Naive thymus-derived CD8-positive, alpha-beta T cell (primary cell): Measurements from ENCODE around the gene KRTAP5-9. TPM values are rescaled to one million over a fixed set of nuclear protein-coding genes. Genes with fewer than 3 reads are reported as not detected.
A peak's percentile ranks its signal among the peaks of the same experiment; 100 is the strongest.
"Not testable (repeated sequence)": the region's sequence is repeated elsewhere in the genome, so short reads cannot be mapped to it uniquely, and the experiment has no call there.

ENCODE experiments used
- ATAC-seq, 2 donors: fragments of 150-1000 bp; cut with Tn5 transposase in 1 of 2; sonication (Bioruptor Pico), chemical (Tn5 transposase) in 1 of 2; 1 replicate in 1 of 2; 2 replicates in 1 of 2; pipeline ENCODE4 v1.10.0; 2021; ENCODE audit warnings: mild to moderate bottlenecking in 2 of 2, moderate library complexity in 2 of 2
- POLR2A ChIA-PET: fragments of 350-600 bp; sonication (Branson Sonifier 250); formaldehyde crosslinking; loops from one replicate; lab custom pipeline; 2021; ENCODE audit warnings: antibody characterized with exemption; lab: Charles Lee
- DNase-seq, 10 donors: peaks; one replicate each; pipeline versions ENCODE4 v3.0.0 to v3.0.0-alpha.2; 2020 to 2022
- H3K27ac Mint-ChIP-seq, 10 donors: one replicate each; pipeline ENCODE4 v1.8.0; 2020 to 2022; ENCODE audit warnings: mild to moderate bottlenecking in 10 of 10, mixed read lengths in 10 of 10, moderate library complexity in 4 of 10, inconsistent platforms in 1 of 10
- H3K27me3 Mint-ChIP-seq, 5 donors: one replicate each; pipeline ENCODE4 v1.8.0; 2021 to 2022; ENCODE audit warnings: mixed read lengths in 5 of 5
- H3K36me3 Mint-ChIP-seq, 3 donors: one replicate each; pipeline ENCODE4 v1.8.0; 2020 to 2022; ENCODE audit warnings: mixed read lengths in 3 of 3, mild to moderate bottlenecking in 2 of 3, inconsistent platforms in 1 of 3
- H3K4me1 Mint-ChIP-seq, 4 donors: one replicate each; pipeline ENCODE4 v1.8.0; 2021 to 2022; ENCODE audit warnings: mixed read lengths in 4 of 4
- H3K4me3 Mint-ChIP-seq, 10 donors: one replicate each; pipeline ENCODE4 v1.8.0; 2020 to 2022; ENCODE audit warnings: mild to moderate bottlenecking in 10 of 10, mixed read lengths in 10 of 10, moderate library complexity in 6 of 10, inconsistent platforms in 1 of 10
- H3K9me3 Mint-ChIP-seq, 9 donors: one replicate each; pipeline ENCODE4 v1.8.0; 2020 to 2022; ENCODE audit warnings: mixed read lengths in 9 of 9, mild to moderate bottlenecking in 3 of 9, inconsistent platforms in 1 of 9, moderate library complexity in 1 of 9
- polyA plus RNA-seq, 3 donors: library from polyadenylated mRNA; unstranded; fragments of 300-500 nt; fragmentation: Illumina TruSeq; gene quantifications; one replicate each; pipeline ENCODE4 v1.2.3, GENCODE V29; 2021
- total RNA-seq, 8 experiments: library from RNA in 2 of 8; stranded (reverse) in 2 of 8; gene quantifications; one replicate each; pipeline ENCODE4 v1.2.3 and lab custom pipeline; 2021 to 2026

KRTAP5-9 gene
- total and polyA plus RNA-seq, 5 experiments from 2014 or later, result 0.31 TPM; not detected in 4

GRCh38 chr11:71537537-71537936 lies 10.7 kb upstream of the KRTAP5-9 start:
- Mint-ChIP-seq H3K27me3 (peaks cover 0 to 6% (median 0%) of the 10 kb centered on the region in 5 donors), H3K9me3 (peaks cover 0 to 12% (median 5%) of the 10 kb centered on the region in 9 donors), H3K4me3 (no peak overlapping the region), H3K27ac (no peak overlapping the region), H3K4me1 (peaks cover 0 to 1% (median 0%) of the 10 kb centered on the region in 4 donors), H3K36me3 (peaks cover 0 to 3% (median 0%) of the 10 kb centered on the region in 3 donors)
- DNase-seq, result no peak
- ATAC-seq, result no peak
- POLR2A ChIA-PET, result no interaction called here

GRCh38 chr11:71537977-71538665 lies 10.1 kb upstream of the KRTAP5-9 start, which contains the start of gene KRTAP5-8:
KRTAP5-8 (plus strand) TSS chr11:71538025; CDS start chr11:71538056, 31 bp downstream.
- H3K4me3 Mint-ChIP-seq, POLR2A ChIA-PET: not testable (repeated sequence)

GRCh38 chr11:71538666-71538990 lies 9.6 kb upstream of the KRTAP5-9 start:
- peak overlapping the region in 1 of 10 donors; percentile 5 for H3K27ac Mint-ChIP-seq
- peaks cover 4 to 8% (median 7%) of the 10 kb centered on the region in 4 donors for H3K4me1 Mint-ChIP-seq
- H3K36me3 Mint-ChIP-seq, result peaks cover 0 to 3% (median 0%) of the 10 kb centered on the region in 3 donors
- POLR2A ChIA-PET, result no interaction called here
- peaks cover 0 to 12% (median 5%) of the 10 kb centered on the region in 9 donors for H3K9me3 Mint-ChIP-seq
- DNase-seq (no peak), ATAC-seq (no peak)
- peaks cover 0 to 6% (median 0%) of the 10 kb centered on the region in 5 donors for H3K27me3 Mint-ChIP-seq
- no peak overlapping the region for H3K4me3 Mint-ChIP-seq

More at GRCh38 chr11:71537977-71538665, 10.1 kb upstream of the KRTAP5-9 start, which contains the start of gene KRTAP5-8:
- not testable (repeated sequence) for ATAC-seq, DNase-seq, H3K4me1 Mint-ChIP-seq, H3K36me3 Mint-ChIP-seq, H3K27me3 Mint-ChIP-seq
- Mint-ChIP-seq H3K27ac (peak within 1 kb of the TSS in 1 of 10 donors; percentile 5), H3K9me3 (peaks cover 0 to 12% (median 5%) of the 10 kb centered on the region in 9 donors)

- Mint-ChIP-seq H3K4me3 (no peak overlapping the region), H3K27ac (peak overlapping the region in 1 of 10 donors; percentile 5), H3K4me1 (peaks cover 8 to 12% (median 10%) of the 10 kb centered on the region in 4 donors), H3K27me3 (peaks cover 0 to 6% (median 0%) of the 10 kb centered on the region in 5 donors), H3K9me3 (peaks cover 0 to 12% (median 5%) of the 10 kb centered on the region in 9 donors), H3K36me3 (peaks cover 0 to 3% (median 0%) of the 10 kb centered on the region in 3 donors)
- DNase-seq, result no peak
- POLR2A ChIA-PET, result no interaction called here
- no peak for ATAC-seq
Observed at GRCh38 chr11:71539017-71539416, 9.2 kb upstream of the KRTAP5-9 start.

GRCh38 chr11:71539971-71540370 lies 8.2 kb upstream of the KRTAP5-9 start:
- Mint-ChIP-seq H3K4me1 (peaks cover 14 to 18% (median 15%) of the 10 kb centered on the region in 4 donors), H3K9me3 (peaks cover 0 to 12% (median 5%) of the 10 kb centered on the region in 9 donors)
- H3K27me3 Mint-ChIP-seq, DNase-seq, H3K4me3 Mint-ChIP-seq, H3K27ac Mint-ChIP-seq, H3K36me3 Mint-ChIP-seq, ATAC-seq, POLR2A ChIA-PET: not testable (repeated sequence)

GRCh38 chr11:71540521-71541304 lies 7.5 kb upstream of the KRTAP5-9 start:
- peaks cover 0 to 12% (median 5%) of the 10 kb centered on the region in 9 donors for H3K9me3 Mint-ChIP-seq
- ATAC-seq, POLR2A ChIA-PET: not testable (repeated sequence)

GRCh38 chr11:71542382-71542781 lies 5.8 kb upstream of the KRTAP5-9 start:
- ATAC-seq (no peak), DNase-seq (no peak)
- Mint-ChIP-seq H3K4me3 (no peak overlapping the region), H3K27me3 (peaks cover 2 to 12% (median 6%) of the 10 kb centered on the region in 5 donors), H3K4me1 (peaks cover 14 to 24% (median 15%) of the 10 kb centered on the region in 4 donors), H3K27ac (peak overlapping the region in 1 of 10 donors; percentile 18), H3K36me3 (peaks cover 0 to 3% (median 0%) of the 10 kb centered on the region in 3 donors), H3K9me3 (peaks cover 0 to 21% (median 5%) of the 10 kb centered on the region in 9 donors)
- POLR2A ChIA-PET, result no interaction called here

More at GRCh38 chr11:71540521-71541304, 7.5 kb upstream of the KRTAP5-9 start:
- H3K36me3 Mint-ChIP-seq, DNase-seq, H3K4me3 Mint-ChIP-seq, H3K27me3 Mint-ChIP-seq: not testable (repeated sequence)
- peak overlapping the region in 1 of 10 donors; percentile 5 for H3K27ac Mint-ChIP-seq
- peaks cover 14 to 18% (median 15%) of the 10 kb centered on the region in 4 donors for H3K4me1 Mint-ChIP-seq

- H3K9me3 Mint-ChIP-seq, result peaks cover 0 to 21% (median 5%) of the 10 kb centered on the region in 9 donors
- H3K27me3 Mint-ChIP-seq, result peaks cover 4 to 19% (median 12%) of the 10 kb centered on the region in 5 donors
- POLR2A ChIA-PET, result no interaction called here
- ATAC-seq, result no peak
- peaks cover 14 to 24% (median 15%) of the 10 kb centered on the region in 4 donors for H3K4me1 Mint-ChIP-seq
- peaks cover 0 to 3% (median 0%) of the 10 kb centered on the region in 3 donors for H3K36me3 Mint-ChIP-seq
- peak overlapping the region in 2 of 10 donors; percentile 15 to 39 for H3K4me3 Mint-ChIP-seq
- peak overlapping the region in 2 of 10 donors; percentile 18 to 52 for H3K27ac Mint-ChIP-seq
- no peak for DNase-seq
Observed at GRCh38 chr11:71542879-71543777, 5.1 kb upstream of the KRTAP5-9 start.

GRCh38 chr11:71543866-71544265 lies 4.4 kb upstream of the KRTAP5-9 start:
- H3K4me1 Mint-ChIP-seq, result peaks cover 14 to 24% (median 15%) of the 10 kb centered on the region in 4 donors
- H3K9me3 Mint-ChIP-seq, result peaks cover 0 to 21% (median 5%) of the 10 kb centered on the region in 9 donors
- H3K27me3 Mint-ChIP-seq, result peaks cover 4 to 26% (median 17%) of the 10 kb centered on the region in 5 donors
- POLR2A ChIA-PET, result no interaction called here
- no peak overlapping the region for H3K4me3 Mint-ChIP-seq
- peak overlapping the region in 2 of 10 donors; percentile 12 to 18 for H3K27ac Mint-ChIP-seq
- H3K36me3 Mint-ChIP-seq, result peaks cover 0 to 3% (median 0%) of the 10 kb centered on the region in 3 donors
- DNase-seq (peak in 1 of 10 donors; percentile 15), ATAC-seq (peak in 1 of 2 donors; percentile 65)

- DNase-seq (no peak), ATAC-seq (no peak)
- peak overlapping the region in 1 of 10 donors; percentile 18 for H3K27ac Mint-ChIP-seq
- H3K9me3 Mint-ChIP-seq, result peaks cover 0 to 21% (median 5%) of the 10 kb centered on the region in 9 donors
- peaks cover 14 to 24% (median 15%) of the 10 kb centered on the region in 4 donors for H3K4me1 Mint-ChIP-seq
- H3K4me3 Mint-ChIP-seq, result peak overlapping the region in 1 of 10 donors; percentile 4
- POLR2A ChIA-PET, result no interaction called here
- H3K27me3 Mint-ChIP-seq, result peaks cover 8 to 34% (median 24%) of the 10 kb centered on the region in 5 donors
- peaks cover 0 to 3% (median 0%) of the 10 kb centered on the region in 3 donors for H3K36me3 Mint-ChIP-seq
Observed at GRCh38 chr11:71544525-71545214, 3.5 kb upstream of the KRTAP5-9 start.

- POLR2A ChIA-PET, result no interaction called here
- H3K36me3 Mint-ChIP-seq, result peaks cover 0 to 3% (median 0%) of the 10 kb centered on the region in 3 donors
- H3K4me3 Mint-ChIP-seq, result no peak overlapping the region
- peaks cover 14 to 24% (median 15%) of the 10 kb centered on the region in 4 donors for H3K4me1 Mint-ChIP-seq
- DNase-seq (no peak), ATAC-seq (no peak)
- peaks cover 0 to 18% (median 5%) of the 10 kb centered on the region in 9 donors for H3K9me3 Mint-ChIP-seq
- H3K27me3 Mint-ChIP-seq, result peaks cover 8 to 39% (median 26%) of the 10 kb centered on the region in 5 donors
- no peak overlapping the region for H3K27ac Mint-ChIP-seq
Observed at GRCh38 chr11:71545405-71545966, 2.7 kb upstream of the KRTAP5-9 start.
